K562 (cell line): ENCODE measurements around the gene GSTM2. TPM values are rescaled to one million over a fixed set of nuclear protein-coding genes. Genes with fewer than 3 reads are reported as not detected.
A peak's percentile ranks its signal among the peaks of the same experiment; 100 is the strongest.

Source experiments
- BRF2 ChIP-seq: IDR thresholded peaks from 3 replicates; pipeline ENCODE4 v1.6.1; 2011; ENCODE audit warnings: borderline replicate concordance, mild to moderate bottlenecking; ENCODE audit not compliant: insufficient read length, insufficient read depth
- CHD4 ChIP-seq: fragments of 200-600 bp; sonication (generic); IDR thresholded peaks from 3 replicates; pipeline ENCODE4 v1.6.1; 2012; ENCODE audit warnings: low read depth, mild to moderate bottlenecking, mixed read lengths, low read length, inconsistent platforms; ENCODE audit not compliant: insufficient read depth, insufficient replicate concordance, poor library complexity, severe bottlenecking
- HNRNPH1 ChIP-seq: fragments of 200-400 bp; formaldehyde crosslinking; optimal IDR thresholded peaks from 2 replicates; pipeline ENCODE3; 2017; ENCODE audit warnings: low read depth, mild to moderate bottlenecking, low read length, moderate library complexity
- KHSRP ChIP-seq: fragments of 450-650 bp; IDR thresholded peaks from 2 replicates; pipeline ENCODE4 v1.6.1; 2017
- L3MBTL2 ChIP-seq: fragments of 450-650 bp; IDR thresholded peaks from 2 replicates; pipeline ENCODE4 v1.6.1; 2016; ENCODE audit warnings: mild to moderate bottlenecking, moderate library complexity
- MCM2 ChIP-seq: fragments of 450-650 bp; IDR thresholded peaks from 2 replicates; pipeline ENCODE4 v1.6.1; 2017; ENCODE audit warnings: low read depth, mild to moderate bottlenecking
- POLR3A ChIP-seq: IDR thresholded peaks from 2 replicates; pipeline ENCODE4 v1.6.1; 2011; ENCODE audit warnings: borderline replicate concordance, mild to moderate bottlenecking, moderate library complexity; ENCODE audit not compliant: insufficient read length, insufficient read depth; ENCODE audit errors: extremely low read depth
- RBFOX2 ChIP-seq: fragments of 200-400 bp; formaldehyde crosslinking; IDR thresholded peaks from 2 replicates; pipeline ENCODE4 v1.6.1; 2017; ENCODE audit warnings: low read depth, mild to moderate bottlenecking, low read length, moderate library complexity
- SAFB2 ChIP-seq: fragments of 200-400 bp; formaldehyde crosslinking; IDR thresholded peaks from 2 replicates; pipeline ENCODE4 v1.6.1; 2018; ENCODE audit warnings: borderline replicate concordance, low read length, low read depth, moderate library complexity; ENCODE audit not compliant: severe bottlenecking
- SMARCA5 ChIP-seq: fragments of 450-650 bp; IDR thresholded peaks from 2 replicates; pipeline ENCODE4 v1.6.1; 2016
- SNIP1 ChIP-seq: fragments of 450-650 bp; IDR thresholded peaks from 2 replicates; pipeline ENCODE4 v1.7.1; 2017; ENCODE audit warnings: low read depth, mild to moderate bottlenecking
- SRSF1 ChIP-seq: fragments of 200-400 bp; formaldehyde crosslinking; IDR thresholded peaks from 2 replicates; pipeline ENCODE4 v1.6.1; 2017; ENCODE audit warnings: mild to moderate bottlenecking, low read depth, low read length, moderate library complexity
- XRCC5 ChIP-seq: fragments of 200-400 bp; formaldehyde crosslinking; IDR thresholded peaks from 2 replicates; pipeline ENCODE4 v1.6.1; 2017; ENCODE audit warnings: low read depth, mild to moderate bottlenecking, low read length
- ZBTB5 ChIP-seq: fragments of 450-650 bp; IDR thresholded peaks from 2 replicates; pipeline ENCODE4 v1.6.1; 2017; ENCODE audit warnings: antibody characterized with exemption
- ZNF124 ChIP-seq: sonication (generic); formaldehyde crosslinking; IDR thresholded peaks from 2 replicates; pipeline ENCODE4 v1.8.1; 2022; ENCODE audit warnings: missing genetic modification reagents
- ZNF75A ChIP-seq: fragments of 450-650 bp; formaldehyde crosslinking; IDR thresholded peaks from 2 replicates; pipeline ENCODE4 v1.4.0; 2020; ENCODE audit warnings: mild to moderate bottlenecking
- ZSCAN32 ChIP-seq: fragments of 450-650 bp; formaldehyde crosslinking; IDR thresholded peaks from 2 replicates; pipeline ENCODE4 v1.4.0; 2020; ENCODE audit warnings: mild to moderate bottlenecking, moderate library complexity
- polyA plus RNA-seq, 8 experiments: library from polyadenylated mRNA; depleted of rRNA in 4 of 8; stranded (reverse) in 5 of 8; unstranded in 3 of 8; fragments of >200 nt; fragmentation: Nextera tagmentation in 2 of 8; fragmentation: Illumina TruSeq in 1 of 8; extraction: Ambion mirVana in 2 of 8; extraction: Trizol in 1 of 8; gene quantifications; 2 replicates each; pipeline versions ENCODE4 v1.2.1 to v1.2.3, GENCODE V29; 2011 to 2014; ENCODE audit warnings: inconsistent platforms in 1 of 8, missing spikeins in 1 of 8
- total RNA-seq, 7 experiments: library from RNA; depleted of rRNA in 6 of 7; stranded (reverse); fragments of >200 nt in 6 of 7; fragmentation: Illumina TruSeq in 2 of 7; extraction: Trizol in 2 of 7; gene quantifications; 2 replicates each; pipeline versions ENCODE4 v1.2.1 to v1.2.3, GENCODE V29; 2011 to 2021; ENCODE audit warnings: low replicate concordance in 1 of 7
- TF ChIP-seq, protein P1 (sequence below): fragments of 200-800 bp; sonication (Bioruptor generic); IDR thresholded peaks from 2 replicates; pipeline ENCODE4 v1.6.1; 2017; ENCODE audit warnings: missing genetic modification characterization, missing compliant biosample characterization
- TF ChIP-seq, protein P2 (sequence below): fragments of 450-650 bp; IDR thresholded peaks from 2 replicates; pipeline ENCODE4 v1.6.1; 2017; ENCODE audit warnings: antibody characterized with exemption, mild to moderate bottlenecking

GSTM2 gene
- total and polyA plus RNA-seq, 9 of the 15 experiments (the other 6 are each of a cell fraction or from before 2014, with no cell fraction given) = 1.6 to 15.1 (median 6.8) TPM

DNA sequence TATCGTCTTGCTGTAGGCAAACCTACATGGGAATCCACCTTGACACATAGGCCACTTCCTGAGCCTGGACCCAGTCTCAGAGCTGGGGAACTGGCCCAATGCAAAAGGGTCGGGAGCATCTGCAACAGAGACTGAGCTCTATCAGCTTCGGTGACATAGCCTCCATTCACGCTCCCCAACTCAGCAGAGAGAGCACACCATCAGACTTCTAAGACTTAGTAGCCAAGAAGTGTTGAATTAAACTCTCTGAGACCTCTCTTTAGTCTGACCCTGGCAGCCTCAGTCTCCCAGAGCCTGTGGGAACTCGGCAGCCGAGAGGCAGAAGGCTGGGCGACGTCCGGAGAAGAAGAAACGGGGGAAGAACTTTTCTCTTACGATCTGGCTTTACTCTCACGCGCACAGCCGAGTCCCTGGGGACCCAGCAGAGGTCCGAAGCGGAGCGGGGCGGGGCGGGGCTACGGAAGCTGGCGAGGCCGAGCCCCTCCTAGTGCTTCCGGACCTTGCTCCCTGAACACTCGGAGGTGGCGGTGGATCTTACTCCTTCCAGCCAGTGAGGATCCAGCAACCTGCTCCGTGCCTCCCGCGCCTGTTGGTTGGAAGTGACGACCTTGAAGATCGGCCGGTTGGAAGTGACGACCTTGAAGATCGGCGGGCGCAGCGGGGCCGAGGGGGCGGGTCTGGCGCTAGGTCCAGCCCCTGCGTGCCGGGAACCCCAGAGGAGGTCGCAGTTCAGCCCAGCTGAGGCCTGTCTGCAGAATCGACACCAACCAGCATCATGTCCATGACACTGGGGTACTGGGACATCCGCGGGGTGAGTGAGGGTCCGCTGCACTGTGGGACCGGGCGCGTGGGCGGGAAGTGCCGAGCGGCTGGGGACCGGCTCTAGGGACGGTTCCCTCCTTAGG lies 12.0 kb upstream of the GSTM2 start, which contains the start of gene GSTM4 (continued):
- TF ChIP-seq, protein P1, sequence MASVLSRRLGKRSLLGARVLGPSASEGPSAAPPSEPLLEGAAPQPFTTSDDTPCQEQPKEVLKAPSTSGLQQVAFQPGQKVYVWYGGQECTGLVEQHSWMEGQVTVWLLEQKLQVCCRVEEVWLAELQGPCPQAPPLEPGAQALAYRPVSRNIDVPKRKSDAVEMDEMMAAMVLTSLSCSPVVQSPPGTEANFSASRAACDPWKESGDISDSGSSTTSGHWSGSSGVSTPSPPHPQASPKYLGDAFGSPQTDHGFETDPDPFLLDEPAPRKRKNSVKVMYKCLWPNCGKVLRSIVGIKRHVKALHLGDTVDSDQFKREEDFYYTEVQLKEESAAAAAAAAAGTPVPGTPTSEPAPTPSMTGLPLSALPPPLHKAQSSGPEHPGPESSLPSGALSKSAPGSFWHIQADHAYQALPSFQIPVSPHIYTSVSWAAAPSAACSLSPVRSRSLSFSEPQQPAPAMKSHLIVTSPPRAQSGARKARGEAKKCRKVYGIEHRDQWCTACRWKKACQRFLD (CRISPR knock-in tag) = no peak
- TF ChIP-seq HNRNPH1 = no peak
- TF ChIP-seq ZSCAN32 (CRISPR knock-in tag) = no peak
- no peak for TF ChIP-seq POLR3A
- no peak for TF ChIP-seq ZNF75A
- TF ChIP-seq KHSRP = no peak
- no peak for TF ChIP-seq MCM2
- TF ChIP-seq L3MBTL2 = peak; percentile 76
- peak; percentile 84 for TF ChIP-seq RBFOX2
- no peak for TF ChIP-seq SRSF1
- TF ChIP-seq CHD4 = no peak
- TF ChIP-seq SMARCA5 = no peak
- no peak for TF ChIP-seq SNIP1
- no peak for TF ChIP-seq SAFB2
- no peak for TF ChIP-seq ZBTB5
- TF ChIP-seq, protein P2, sequence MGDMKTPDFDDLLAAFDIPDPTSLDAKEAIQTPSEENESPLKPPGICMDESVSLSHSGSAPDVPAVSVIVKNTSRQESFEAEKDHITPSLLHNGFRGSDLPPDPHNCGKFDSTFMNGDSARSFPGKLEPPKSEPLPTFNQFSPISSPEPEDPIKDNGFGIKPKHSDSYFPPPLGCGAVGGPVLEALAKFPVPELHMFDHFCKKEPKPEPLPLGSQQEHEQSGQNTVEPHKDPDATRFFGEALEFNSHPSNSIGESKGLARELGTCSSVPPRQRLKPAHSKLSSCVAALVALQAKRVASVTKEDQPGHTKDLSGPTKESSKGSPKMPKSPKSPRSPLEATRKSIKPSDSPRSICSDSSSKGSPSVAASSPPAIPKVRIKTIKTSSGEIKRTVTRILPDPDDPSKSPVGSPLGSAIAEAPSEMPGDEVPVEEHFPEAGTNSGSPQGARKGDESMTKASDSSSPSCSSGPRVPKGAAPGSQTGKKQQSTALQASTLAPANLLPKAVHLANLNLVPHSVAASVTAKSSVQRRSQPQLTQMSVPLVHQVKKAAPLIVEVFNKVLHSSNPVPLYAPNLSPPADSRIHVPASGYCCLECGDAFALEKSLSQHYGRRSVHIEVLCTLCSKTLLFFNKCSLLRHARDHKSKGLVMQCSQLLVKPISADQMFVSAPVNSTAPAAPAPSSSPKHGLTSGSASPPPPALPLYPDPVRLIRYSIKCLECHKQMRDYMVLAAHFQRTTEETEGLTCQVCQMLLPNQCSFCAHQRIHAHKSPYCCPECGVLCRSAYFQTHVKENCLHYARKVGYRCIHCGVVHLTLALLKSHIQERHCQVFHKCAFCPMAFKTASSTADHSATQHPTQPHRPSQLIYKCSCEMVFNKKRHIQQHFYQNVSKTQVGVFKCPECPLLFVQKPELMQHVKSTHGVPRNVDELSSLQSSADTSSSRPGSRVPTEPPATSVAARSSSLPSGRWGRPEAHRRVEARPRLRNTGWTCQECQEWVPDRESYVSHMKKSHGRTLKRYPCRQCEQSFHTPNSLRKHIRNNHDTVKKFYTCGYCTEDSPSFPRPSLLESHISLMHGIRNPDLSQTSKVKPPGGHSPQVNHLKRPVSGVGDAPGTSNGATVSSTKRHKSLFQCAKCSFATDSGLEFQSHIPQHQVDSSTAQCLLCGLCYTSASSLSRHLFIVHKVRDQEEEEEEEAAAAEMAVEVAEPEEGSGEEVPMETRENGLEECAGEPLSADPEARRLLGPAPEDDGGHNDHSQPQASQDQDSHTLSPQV = 0 out of 2 replicates have a peak, but pooled peaks have one; percentile 41
- no peak for TF ChIP-seq BRF2
- no peak for TF ChIP-seq ZNF124 (CRISPR knock-in tag)
- peak; percentile 27; the same call in 1 of the 2 replicates for TF ChIP-seq XRCC5
